Measurements from ENCODE around the gene CHD6.

Gene CHD6

DNA sequence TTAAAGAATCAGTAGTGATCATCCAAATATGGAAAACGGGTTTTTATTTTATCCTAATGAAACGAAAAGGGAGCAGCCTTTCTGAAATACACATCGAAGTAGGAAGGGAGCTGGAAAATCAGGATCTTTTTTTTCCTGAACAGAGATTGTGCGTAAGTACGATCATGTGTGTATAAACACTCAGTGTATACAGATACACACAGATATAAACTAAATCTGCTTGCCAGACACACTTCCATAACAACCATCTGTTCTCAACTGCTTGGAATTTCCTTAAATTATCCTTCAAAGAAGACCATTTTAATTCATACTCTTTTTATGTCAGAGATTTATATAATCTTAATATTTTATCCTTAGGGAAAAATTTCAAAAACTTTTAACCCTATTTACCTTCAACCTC, 110.7 kb downstream of the CHD6 start:
- DNase-seq (ENCODE audit: low spot score), result no peak

DNA sequence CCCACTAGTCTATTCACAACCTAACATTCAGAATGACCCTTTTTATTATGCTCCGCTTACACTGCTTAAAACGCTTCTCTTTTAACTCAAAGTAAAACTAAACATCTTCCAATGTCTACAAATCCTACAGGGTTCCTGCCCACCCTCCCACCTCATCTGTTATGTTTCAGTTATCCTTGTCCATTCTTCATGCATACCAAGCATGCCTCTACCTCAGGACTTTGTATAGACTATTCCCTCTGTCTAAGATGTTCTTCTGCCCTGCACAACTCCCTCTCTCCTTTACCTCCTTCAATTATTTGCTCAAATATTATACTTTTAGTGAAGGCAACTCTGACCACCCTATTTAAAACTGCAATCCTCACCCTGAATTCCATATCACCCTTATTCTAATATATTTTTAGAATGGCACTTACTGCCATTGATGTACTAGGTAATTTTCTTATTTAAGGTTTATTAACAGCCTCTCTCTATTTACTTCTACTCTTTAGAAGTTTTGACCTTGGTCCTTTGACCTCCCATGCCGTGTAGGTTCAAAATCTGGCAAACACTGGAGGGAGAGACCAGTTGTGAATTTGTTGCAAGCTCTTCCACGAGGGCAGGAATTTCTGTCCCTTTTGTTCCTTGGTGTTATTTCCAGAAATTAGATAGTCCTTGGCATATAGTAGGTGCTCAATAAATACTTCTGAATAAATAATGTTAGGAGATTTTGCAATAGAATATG, 111.8 kb downstream of the CHD6 start:
- no peak for DNase-seq (ENCODE audit: low spot score)

DNA sequence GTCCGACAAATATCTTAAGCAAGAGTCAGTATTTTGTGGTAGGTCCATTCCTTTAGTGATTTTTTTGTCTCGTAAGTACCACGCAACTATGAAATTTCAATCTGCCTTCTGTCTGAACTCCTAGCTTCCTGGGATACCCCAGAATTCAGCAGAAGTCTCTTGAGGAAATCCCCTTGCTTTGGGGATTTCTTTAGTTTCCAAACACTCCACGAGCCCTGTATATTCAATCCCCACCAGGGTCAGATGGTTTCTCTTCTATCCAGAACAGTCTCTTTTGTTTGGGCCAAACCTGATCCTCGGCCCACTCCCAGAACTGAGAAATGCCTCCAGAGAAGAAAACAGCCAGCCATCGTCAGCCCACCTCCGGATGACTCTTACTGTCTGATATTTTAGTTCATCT, 113.0 kb downstream of the CHD6 start:
- no peak for DNase-seq (ENCODE audit: low spot score)

DNA sequence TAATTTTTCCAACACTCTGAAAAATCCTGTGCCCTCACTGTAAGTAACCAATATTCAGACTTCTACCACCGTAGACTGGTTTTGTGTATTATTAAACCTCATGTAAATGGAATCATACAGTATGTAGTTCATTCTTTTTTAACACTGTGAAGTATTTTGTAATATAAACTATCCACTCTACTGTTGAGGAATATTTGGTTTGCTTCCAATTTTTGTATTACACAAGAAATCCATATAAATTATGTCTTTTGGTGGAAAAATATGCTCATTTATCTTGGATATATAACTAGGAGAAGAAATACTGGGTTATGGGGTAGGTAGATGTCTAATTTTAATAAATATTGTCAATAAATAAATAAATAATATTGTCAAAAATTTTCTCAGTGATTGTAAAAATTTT, 116.8 kb downstream of the CHD6 start:
- no peak for DNase-seq (ENCODE audit: low spot score)

DNA sequence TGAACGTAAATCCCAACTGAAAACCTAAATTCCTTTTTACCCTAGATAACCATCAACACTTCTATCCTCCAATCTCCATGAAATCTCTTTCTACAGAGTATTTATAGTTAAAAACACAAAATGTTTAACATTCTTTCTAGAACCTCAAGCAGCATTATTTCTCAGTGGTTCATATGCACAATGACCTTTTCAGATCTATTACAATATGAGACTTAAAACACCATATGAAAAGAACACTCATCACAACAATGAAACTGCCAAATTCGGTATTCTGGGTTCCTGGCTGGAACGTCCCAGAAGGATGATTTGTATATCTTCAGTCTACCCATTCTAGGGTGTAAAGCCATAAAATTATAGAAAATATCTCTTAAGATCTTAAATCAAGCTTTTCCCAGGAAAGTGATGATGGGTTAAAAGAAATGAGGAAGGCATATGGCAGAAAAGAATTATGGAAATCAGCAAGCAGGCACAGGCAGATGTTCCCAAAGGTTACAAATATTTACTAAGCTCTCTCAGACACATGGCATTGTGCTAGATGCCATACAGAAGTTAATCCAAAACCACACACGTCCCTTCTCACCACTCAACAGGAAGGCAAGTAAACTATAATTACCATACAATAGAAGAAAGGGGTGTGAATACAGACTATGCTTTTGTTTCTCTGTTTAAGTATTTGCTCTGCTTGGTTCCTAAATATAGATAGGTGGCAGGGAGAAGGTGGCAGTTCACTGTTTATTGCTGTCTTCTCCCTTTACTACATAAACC, 118.0 kb downstream of the CHD6 start:
- DNase-seq (ENCODE audit: low spot score), result no peak

DNA sequence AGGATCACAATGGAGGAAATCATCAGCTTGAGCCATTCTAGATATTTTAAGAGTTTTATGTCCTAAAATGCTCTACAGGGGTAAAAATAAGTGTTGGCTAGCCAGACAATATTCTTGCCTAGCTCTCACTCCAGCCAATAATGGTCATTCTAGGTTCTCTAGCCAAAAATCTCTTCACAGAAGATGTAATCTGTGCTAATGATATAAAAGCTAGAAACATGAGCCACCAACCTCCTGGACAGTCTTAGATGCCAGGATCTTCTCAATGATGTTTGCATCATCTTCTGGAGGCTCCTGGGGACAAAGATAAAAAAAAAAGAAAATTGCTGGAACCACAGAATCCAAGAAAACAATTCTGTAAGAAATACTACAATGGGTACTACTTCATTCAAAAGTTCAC, 119.1 kb downstream of the CHD6 start:
- no peak for DNase-seq (ENCODE audit: low spot score)

DNA sequence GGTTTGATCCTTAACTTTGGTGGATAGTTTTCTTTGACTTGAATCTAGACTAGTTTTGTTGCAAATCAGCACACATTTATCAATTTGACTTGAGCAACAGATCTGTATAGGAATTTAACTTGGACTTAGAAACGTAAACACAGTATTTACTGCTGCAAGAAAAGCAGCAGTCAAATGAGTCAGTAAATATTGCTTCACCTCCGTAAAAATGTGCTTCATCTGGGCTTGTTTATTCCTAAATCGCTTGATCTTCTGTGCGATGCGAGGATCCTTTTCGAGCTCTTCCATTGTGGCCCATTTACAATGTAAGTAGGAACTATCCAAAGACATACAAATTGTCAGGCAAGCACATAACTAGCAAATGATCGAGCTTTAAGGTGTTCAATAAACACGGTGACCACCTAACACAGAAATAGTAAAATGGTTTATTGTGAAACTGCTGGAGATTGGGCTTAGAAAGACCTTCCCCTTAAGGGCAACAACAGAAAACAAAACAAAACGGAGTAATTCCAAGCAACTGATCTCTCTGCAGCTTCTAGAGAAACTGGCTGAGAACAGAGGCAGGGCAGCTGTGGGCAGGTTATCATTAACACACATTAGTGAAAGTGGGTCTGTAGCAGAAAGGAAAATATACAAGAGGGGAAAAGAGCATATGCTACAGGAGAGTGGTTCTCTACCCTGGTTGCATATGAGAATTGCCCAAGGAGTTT, 120.8 kb downstream of the CHD6 start:
- DNase-seq (ENCODE audit: low spot score), result no peak

DNA sequence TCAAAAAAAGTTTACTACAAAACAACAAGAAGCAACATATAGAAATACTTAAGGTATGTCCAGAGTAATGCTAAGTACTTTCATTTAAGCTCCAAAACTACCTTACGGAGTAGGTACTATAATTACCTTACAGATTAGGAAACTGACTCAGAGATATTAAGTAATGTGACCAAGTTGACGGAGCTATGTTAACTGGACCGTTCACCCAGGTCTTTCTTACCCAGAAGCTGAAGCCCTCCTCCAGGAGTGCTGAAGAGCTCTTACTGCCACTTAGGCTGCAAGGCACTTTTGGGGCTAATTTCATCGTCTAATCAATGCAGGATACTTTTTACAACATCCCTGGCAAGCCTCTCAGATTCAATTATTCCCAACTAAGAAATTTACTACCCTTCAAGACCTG, 123.7 kb downstream of the CHD6 start:
- DNase-seq (ENCODE audit: low spot score), result no peak

DNA sequence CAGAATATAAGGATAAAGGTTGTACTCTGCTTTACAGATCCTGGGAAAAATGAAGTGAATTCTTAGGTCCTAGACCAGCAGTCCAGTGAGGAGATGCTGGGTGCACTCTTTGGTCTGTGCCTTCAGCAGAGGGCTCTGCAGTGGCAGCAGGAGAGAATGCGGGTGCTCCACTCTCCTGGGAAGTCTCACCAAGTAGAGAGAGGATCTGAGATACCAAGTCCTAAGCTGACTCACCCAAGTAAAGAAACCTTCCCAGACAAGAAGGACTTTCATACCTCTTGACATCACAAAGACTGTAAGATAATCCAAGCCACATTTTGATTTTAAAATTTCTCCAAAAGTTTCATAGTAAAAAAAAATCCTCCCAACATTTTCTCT, 134.6 kb downstream of the CHD6 start:
- DNase-seq (ENCODE audit: low spot score), result no peak

DNA sequence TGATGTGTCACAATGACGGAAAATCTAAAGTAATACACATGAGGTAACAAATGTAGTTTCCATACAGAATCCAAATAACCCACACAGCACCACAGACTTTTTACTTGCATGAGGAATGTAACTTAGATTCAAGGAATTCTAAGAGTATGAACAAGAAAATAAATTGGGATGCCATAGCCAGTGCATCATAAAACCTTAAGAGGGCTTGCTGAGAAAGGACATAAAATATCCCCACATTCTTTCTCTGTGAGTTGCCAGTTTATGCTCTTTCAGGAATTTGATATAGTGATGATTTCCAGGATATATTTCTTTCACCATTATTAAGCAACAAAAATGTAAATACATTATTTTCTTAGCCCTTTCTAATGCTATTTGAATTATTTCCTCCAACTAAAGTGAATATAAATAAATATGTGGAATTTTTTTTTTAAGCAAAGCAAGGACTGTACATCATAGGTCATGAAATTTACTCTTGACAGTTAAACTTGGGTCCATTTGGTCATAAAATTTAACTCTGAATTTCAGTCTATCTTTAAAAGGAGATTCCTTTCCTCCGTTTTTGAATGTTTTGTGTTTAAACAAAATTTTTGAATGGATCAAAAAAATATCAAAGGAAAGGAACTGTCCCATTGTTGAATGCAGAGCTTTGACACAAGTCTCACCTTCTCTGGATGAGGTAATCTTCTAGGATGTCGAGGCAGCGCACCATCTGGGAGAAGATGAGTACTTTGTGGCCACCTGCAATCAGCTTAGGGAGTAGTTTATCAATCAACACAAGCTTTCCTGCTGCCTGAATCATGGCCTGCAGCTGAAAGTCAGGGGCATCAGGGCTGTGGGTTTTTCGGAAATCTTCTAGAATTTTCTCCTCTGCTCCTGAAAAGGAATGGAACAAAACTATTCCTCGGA, 135.3 kb downstream of the CHD6 start:
- DNase-seq (ENCODE audit: low spot score), result no peak

DNA sequence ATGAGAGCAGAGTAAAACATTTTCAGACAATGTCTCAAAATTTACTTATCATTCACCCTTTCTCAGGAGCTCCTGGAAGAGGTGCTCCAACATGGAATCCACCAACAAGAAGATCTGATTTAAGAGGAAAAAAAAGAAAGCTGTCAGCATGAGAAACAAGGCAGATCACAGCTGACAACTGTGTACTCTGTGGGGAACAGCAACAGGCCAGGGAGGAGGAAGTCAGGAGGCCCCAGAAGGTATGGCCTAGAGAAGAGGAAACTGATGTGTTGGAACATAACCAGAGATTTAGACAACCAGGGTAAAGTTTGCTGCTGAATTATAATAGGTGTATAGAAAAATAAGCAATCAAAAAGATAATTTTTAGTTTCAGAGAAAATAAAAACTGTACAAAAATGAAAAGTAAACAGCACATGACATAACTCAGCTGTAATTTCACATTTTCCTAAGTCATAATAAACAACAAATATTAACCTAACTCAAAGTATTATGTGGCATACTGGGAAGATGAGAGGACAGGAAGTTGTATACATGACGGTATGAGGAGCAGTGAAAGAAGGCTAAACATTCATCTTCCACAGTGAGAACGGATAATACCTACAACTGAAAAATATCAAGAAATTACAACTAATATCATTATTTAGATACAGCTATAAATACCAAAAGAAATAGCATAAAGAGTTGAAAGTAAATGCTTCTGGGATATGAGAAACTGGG, 138.0 kb downstream of the CHD6 start:
- DNase-seq (ENCODE audit: low spot score), result no peak

DNA sequence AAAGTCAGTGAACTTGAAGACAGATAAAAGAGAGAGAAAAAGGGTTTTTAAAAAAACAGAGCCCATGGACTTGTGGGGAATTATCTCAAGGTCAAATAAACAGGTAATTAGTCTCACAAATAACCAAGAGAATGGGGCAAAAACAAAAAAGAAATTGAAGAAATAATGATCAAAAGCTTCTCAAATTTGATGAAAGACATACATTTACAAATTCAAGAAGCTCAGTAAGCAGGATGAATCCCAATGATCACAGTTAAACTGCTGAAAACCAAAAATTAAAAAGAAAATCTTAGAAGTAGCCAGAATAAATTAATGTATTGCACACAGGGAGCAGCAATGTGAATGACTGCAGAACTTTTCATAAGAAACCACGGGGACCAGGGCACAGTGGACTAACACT, 139.1 kb downstream of the CHD6 start:
- no peak for DNase-seq (ENCODE audit: low spot score)

DNA sequence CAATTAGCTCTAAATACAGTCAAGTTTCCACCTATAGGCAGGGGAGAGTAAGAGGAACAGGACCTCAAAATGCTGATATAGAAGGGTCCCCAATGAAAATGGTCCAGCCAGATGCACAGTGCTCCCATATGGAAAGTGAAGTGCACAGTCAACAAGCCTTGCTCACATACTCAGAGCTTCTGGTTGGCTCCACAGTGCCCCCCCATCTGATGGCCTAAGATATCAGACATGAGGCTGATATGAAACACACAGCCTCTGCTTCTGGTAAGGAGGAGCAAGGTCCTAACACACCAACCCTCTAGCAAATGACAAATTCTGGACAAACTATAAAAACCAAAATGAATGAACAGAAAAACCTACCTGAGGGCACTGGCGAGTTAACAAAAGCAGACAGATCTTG, 140.2 kb downstream of the CHD6 start:
- no peak for DNase-seq (ENCODE audit: low spot score)

DNA sequence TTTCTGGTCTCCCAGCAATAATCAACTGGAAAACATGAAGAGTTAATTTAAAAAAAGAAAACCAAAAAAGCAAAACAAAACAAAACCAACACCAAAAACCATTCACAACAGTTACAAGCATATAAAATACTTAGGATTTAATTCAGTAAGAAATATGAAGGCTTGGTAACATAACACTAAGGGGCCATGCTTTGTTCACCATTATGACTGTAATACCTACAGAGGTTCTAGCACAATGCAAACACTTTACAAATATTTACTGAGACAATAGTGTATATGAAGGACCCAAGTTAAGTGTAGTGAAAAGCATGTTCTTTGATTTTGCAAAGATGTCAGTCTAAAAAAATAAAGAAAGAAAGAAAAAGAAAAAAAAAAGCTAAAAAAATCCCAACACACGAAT, 141.7 kb downstream of the CHD6 start:
- no peak for DNase-seq (ENCODE audit: low spot score)

DNA sequence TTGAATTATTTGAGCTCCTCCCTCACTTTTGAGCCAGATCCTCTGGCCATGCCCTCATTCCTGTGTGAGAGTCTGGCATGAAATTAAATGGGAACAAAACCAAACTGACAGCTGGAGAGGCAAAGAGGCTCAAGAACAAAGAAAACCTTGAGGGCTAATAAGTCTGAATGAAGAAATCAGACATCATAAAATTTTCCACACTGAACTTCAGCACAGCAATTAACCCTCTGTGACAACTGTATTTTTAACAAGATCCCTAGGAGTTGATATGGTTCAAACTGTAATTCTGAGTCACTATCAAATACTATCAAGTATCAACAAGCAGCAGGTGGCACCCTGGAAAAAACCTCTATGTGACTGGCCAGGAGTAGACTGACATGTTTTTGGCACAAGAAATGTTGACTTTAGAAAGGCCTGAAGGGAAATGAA, 142.2 kb downstream of the CHD6 start:
- no peak for DNase-seq (ENCODE audit: low spot score)

DNA sequence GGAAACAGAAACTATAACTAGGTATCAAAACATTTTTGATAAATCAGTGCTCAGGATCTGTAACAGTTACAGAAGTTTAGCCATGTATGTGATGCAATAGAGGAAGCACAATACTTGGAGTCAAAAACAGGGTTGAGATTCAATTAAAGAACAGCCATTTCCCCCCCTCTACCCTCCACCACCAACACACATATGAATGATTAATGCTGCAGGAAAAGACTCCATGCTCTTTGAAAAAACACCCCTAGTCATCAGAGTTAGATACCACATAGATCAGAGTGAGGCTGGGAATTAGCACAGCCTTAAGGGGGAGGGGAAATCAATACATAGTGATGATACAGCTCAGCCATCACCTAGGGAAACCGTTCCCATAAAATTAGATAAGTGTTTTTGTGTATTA, 142.7 kb downstream of the CHD6 start:
- DNase-seq (ENCODE audit: low spot score), result no peak

DNA sequence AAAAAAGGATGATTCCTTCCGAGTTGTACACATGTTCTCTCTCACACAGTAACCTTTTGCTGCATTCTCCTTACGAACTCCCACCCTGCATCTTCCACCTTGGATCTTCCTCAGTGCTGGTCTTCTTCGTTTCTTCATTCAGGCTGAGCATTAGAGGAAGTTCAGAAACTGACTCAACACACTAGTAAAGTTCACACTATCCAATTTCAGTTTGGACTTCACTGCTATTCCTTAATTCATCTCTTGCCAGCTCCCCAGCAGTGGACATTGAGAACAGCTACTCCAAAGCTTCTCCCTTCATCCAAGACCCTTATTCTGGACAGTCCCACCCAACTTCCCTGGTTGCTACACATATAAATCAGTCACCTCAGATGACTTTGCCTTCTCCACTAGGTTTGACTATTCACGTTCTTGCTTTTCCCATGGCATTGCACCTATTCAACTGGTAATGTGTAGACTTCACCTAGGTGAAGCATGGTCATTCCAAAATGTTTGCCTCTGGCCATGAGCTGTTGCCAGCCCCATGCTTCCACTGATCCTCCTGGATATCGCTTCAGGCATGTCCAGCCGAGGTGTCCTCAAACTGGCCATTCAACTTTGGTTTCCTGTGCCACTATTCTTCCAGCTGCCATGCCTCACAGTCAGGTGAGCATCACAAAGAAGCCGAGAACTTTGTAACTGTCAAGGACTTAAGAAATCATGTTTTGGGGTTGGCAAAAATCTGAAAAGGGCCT, 147.6 kb downstream of the CHD6 start:
- no peak for DNase-seq (ENCODE audit: low spot score)

DNA sequence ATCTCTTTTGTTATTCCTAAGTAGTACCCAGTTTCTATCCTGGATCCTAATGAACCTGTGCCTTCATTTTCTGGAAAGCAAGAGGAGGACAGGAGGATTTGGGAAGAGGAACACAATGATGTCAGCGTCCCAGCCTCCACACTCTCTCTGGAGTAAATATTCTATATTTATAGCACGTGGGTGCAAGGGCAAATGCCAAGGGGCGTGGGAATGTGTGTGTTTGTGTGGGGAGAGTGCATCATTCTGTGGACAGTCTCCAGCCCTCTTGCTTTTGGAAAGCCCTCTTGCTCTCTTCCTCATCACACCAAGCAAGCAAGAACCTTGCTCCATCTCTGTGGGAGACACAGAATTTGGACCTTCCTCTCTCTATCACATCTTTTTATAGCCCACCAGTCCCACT, 148.3 kb downstream of the CHD6 start:
- DNase-seq (ENCODE audit: low spot score), result no peak

DNA sequence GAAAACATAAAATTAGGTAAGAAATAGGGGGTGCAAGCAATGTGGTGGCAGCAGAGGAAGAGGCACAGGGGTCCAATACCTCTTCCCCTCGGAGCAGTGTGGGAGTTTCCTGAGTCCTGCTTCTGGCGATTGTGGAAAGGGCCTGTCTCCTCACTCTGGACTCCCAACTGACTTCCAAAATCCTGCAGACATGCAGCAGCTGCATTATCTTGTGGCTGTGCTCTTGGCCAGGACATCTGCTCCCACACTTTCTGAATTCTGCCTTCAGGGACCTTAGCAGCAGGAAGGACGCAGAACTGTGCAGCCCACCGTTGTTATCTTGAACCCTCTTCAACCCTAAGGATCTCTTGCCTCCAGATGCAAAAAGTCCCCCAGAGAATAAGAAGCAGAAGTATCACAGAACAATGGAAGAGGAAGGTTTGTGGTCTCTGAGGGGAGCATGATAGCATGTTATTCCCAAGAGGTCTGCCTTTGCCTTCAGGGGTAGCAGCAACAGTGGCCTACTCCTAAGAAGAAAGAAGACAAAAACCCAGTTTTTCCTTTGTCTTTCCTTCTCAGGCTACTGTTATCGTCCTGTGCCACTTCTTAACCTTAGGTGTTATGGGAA, 149.1 kb downstream of the CHD6 start:
- no peak for DNase-seq (ENCODE audit: low spot score)

DNA sequence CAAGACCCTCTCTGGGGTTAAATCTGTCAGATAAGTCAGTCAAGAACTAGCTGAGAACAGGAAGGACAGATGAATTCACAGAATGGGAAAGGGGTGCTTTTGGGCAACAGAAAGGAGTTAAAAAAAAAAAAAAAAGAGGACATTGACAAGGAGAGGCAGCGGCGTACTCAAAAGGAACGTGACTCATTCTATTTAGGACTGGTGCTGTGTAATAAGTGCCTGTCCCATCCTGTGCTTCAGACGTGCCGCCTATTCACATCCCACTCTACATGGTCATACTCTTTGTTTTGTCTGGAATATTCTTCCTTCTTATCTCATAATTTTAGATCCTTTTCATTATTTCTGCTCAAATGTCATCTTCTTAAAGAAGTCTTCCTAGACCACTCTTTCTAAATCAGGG, 150.5 kb downstream of the CHD6 start:
- no peak for DNase-seq (ENCODE audit: low spot score)

Measured in CD4-positive, alpha-beta T cell treated with Interleukin-2 at 100 ng/mL for 4 hours (primary cell).